ENCODE results near the gene PNPLA5.

The PNPLA5 gene

GRCh38 chr22:43841742-43842141 is 50.1 kb downstream of the PNPLA5 start:
- Histone ChIP-seq H3K9ac (ENCODE audit: low read length) (no peak overlapping the region), H3K27me3 (replicated peaks; ENCODE audit: control insufficient read depth, insufficient read depth, low read length) (peaks cover 36% of the 10 kb centered on the region), H3K36me3 (ENCODE audit: control insufficient read depth, insufficient read depth, low read length, severe bottlenecking) (no peaks in the 10 kb centered on the region), H3K9me3 (ENCODE audit: control insufficient read depth, low read length) (no peaks in the 10 kb centered on the region), H3K4me1 (ENCODE audit: control insufficient read depth, insufficient read depth, low read length) (no peaks in the 10 kb centered on the region), H3K4me3 (ENCODE audit: low read length) (no peak overlapping the region)
- no peak for DNase-seq (ENCODE audit: low read depth)

GRCh38 chr22:43840851-43841250 is 51.0 kb downstream of the PNPLA5 start:
- no peaks in the 10 kb centered on the region for H3K9me3 ChIP-seq (ENCODE audit: control insufficient read depth, low read length)
- no peak overlapping the region for H3K9ac ChIP-seq (ENCODE audit: low read length)
- H3K4me1 ChIP-seq (ENCODE audit: control insufficient read depth, insufficient read depth, low read length): no peaks in the 10 kb centered on the region
- no peak for DNase-seq (ENCODE audit: low read depth)
- no peak overlapping the region for H3K4me3 ChIP-seq (ENCODE audit: low read length)
- H3K36me3 ChIP-seq (ENCODE audit: control insufficient read depth, insufficient read depth, low read length, severe bottlenecking): no peaks in the 10 kb centered on the region
- H3K27me3 ChIP-seq (replicated peaks; ENCODE audit: control insufficient read depth, insufficient read depth, low read length): peaks cover 28% of the 10 kb centered on the region

- H3K36me3 ChIP-seq (ENCODE audit: control insufficient read depth, insufficient read depth, low read length, severe bottlenecking): no peaks in the 10 kb centered on the region
- no peaks in the 10 kb centered on the region for H3K9me3 ChIP-seq (ENCODE audit: control insufficient read depth, low read length)
- H3K27me3 ChIP-seq (replicated peaks; ENCODE audit: control insufficient read depth, insufficient read depth, low read length): peaks cover 24% of the 10 kb centered on the region
- H3K4me3 ChIP-seq (ENCODE audit: low read length): no peak overlapping the region
- no peaks in the 10 kb centered on the region for H3K4me1 ChIP-seq (ENCODE audit: control insufficient read depth, insufficient read depth, low read length)
- H3K9ac ChIP-seq (ENCODE audit: low read length): no peak overlapping the region
- no peak for DNase-seq (ENCODE audit: low read depth)
Measured at GRCh38 chr22:43840431-43840830, 51.4 kb downstream of the PNPLA5 start.

GRCh38 chr22:43839781-43840180 is 52.0 kb downstream of the PNPLA5 start:
- DNase-seq (ENCODE audit: low read depth): no peak
- H3K9ac ChIP-seq (ENCODE audit: low read length): no peak overlapping the region
- no peaks in the 10 kb centered on the region for H3K9me3 ChIP-seq (ENCODE audit: control insufficient read depth, low read length)
- peaks cover 18% of the 10 kb centered on the region for H3K27me3 ChIP-seq (replicated peaks; ENCODE audit: control insufficient read depth, insufficient read depth, low read length)
- H3K4me3 ChIP-seq (ENCODE audit: low read length): no peak overlapping the region
- H3K4me1 ChIP-seq (ENCODE audit: control insufficient read depth, insufficient read depth, low read length): no peaks in the 10 kb centered on the region
- no peaks in the 10 kb centered on the region for H3K36me3 ChIP-seq (ENCODE audit: control insufficient read depth, insufficient read depth, low read length, severe bottlenecking)

GRCh38 chr22:43838571-43839307 is 53.1 kb downstream of the PNPLA5 start:
- no peak for DNase-seq (ENCODE audit: low read depth)
- H3K9me3 ChIP-seq (ENCODE audit: control insufficient read depth, low read length): no peaks in the 10 kb centered on the region
- no peak overlapping the region for H3K9ac ChIP-seq (ENCODE audit: low read length)
- H3K4me1 ChIP-seq (ENCODE audit: control insufficient read depth, insufficient read depth, low read length): no peaks in the 10 kb centered on the region
- H3K4me3 ChIP-seq (ENCODE audit: low read length): no peak overlapping the region
- peaks cover 9% of the 10 kb centered on the region for H3K27me3 ChIP-seq (replicated peaks; ENCODE audit: control insufficient read depth, insufficient read depth, low read length)
- H3K36me3 ChIP-seq (ENCODE audit: control insufficient read depth, insufficient read depth, low read length, severe bottlenecking): no peaks in the 10 kb centered on the region

- H3K4me1 ChIP-seq (ENCODE audit: control insufficient read depth, insufficient read depth, low read length): no peaks in the 10 kb centered on the region
- no peaks in the 10 kb centered on the region for H3K9me3 ChIP-seq (ENCODE audit: control insufficient read depth, low read length)
- H3K4me3 ChIP-seq (ENCODE audit: low read length): no peak overlapping the region
- DNase-seq (ENCODE audit: low read depth): no peak
- peaks cover 4% of the 10 kb centered on the region for H3K27me3 ChIP-seq (replicated peaks; ENCODE audit: control insufficient read depth, insufficient read depth, low read length)
- H3K36me3 ChIP-seq (ENCODE audit: control insufficient read depth, insufficient read depth, low read length, severe bottlenecking): no peaks in the 10 kb centered on the region
- no peak overlapping the region for H3K9ac ChIP-seq (ENCODE audit: low read length)
Measured at GRCh38 chr22:43838161-43838560, 53.7 kb downstream of the PNPLA5 start.

GRCh38 chr22:43837666-43838065 is 54.1 kb downstream of the PNPLA5 start:
- no peak overlapping the region for H3K9ac ChIP-seq (ENCODE audit: low read length)
- H3K27me3 ChIP-seq (replicated peaks; ENCODE audit: control insufficient read depth, insufficient read depth, low read length): peaks cover 4% of the 10 kb centered on the region
- H3K36me3 ChIP-seq (ENCODE audit: control insufficient read depth, insufficient read depth, low read length, severe bottlenecking): no peaks in the 10 kb centered on the region
- DNase-seq (ENCODE audit: low read depth): no peak
- H3K4me3 ChIP-seq (ENCODE audit: low read length): no peak overlapping the region
- H3K9me3 ChIP-seq (ENCODE audit: control insufficient read depth, low read length): no peaks in the 10 kb centered on the region
- H3K4me1 ChIP-seq (ENCODE audit: control insufficient read depth, insufficient read depth, low read length): no peaks in the 10 kb centered on the region

GRCh38 chr22:43835736-43836135 is 56.1 kb downstream of the PNPLA5 start:
- Histone ChIP-seq H3K4me1 (ENCODE audit: control insufficient read depth, insufficient read depth, low read length) (peaks cover under 1% of the 10 kb centered on the region), H3K36me3 (ENCODE audit: control insufficient read depth, insufficient read depth, low read length, severe bottlenecking) (no peaks in the 10 kb centered on the region), H3K4me3 (ENCODE audit: low read length) (no peak overlapping the region), H3K9me3 (ENCODE audit: control insufficient read depth, low read length) (no peaks in the 10 kb centered on the region), H3K9ac (ENCODE audit: low read length) (no peak overlapping the region), H3K27me3 (replicated peaks; ENCODE audit: control insufficient read depth, insufficient read depth, low read length) (peaks cover 2% of the 10 kb centered on the region)
- DNase-seq (ENCODE audit: low read depth): no peak

- no peaks in the 10 kb centered on the region for H3K27me3 ChIP-seq (replicated peaks; ENCODE audit: control insufficient read depth, insufficient read depth, low read length)
- H3K9ac ChIP-seq (ENCODE audit: low read length): no peak overlapping the region
- no peaks in the 10 kb centered on the region for H3K36me3 ChIP-seq (ENCODE audit: control insufficient read depth, insufficient read depth, low read length, severe bottlenecking)
- no peak for DNase-seq (ENCODE audit: low read depth)
- peaks cover 7% of the 10 kb centered on the region for H3K4me1 ChIP-seq (ENCODE audit: control insufficient read depth, insufficient read depth, low read length)
- H3K9me3 ChIP-seq (ENCODE audit: control insufficient read depth, low read length): no peaks in the 10 kb centered on the region
- no peak overlapping the region for H3K4me3 ChIP-seq (ENCODE audit: low read length)
Measured at GRCh38 chr22:43835166-43835565, 56.6 kb downstream of the PNPLA5 start.

- DNase-seq (ENCODE audit: low read depth): no peak
- Histone ChIP-seq H3K4me3 (ENCODE audit: low read length) (no peak overlapping the region), H3K36me3 (ENCODE audit: control insufficient read depth, insufficient read depth, low read length, severe bottlenecking) (no peaks in the 10 kb centered on the region), H3K27me3 (replicated peaks; ENCODE audit: control insufficient read depth, insufficient read depth, low read length) (no peaks in the 10 kb centered on the region), H3K9me3 (ENCODE audit: control insufficient read depth, low read length) (no peaks in the 10 kb centered on the region), H3K4me1 (ENCODE audit: control insufficient read depth, insufficient read depth, low read length) (peaks cover 23% of the 10 kb centered on the region), H3K9ac (ENCODE audit: low read length) (no peak overlapping the region)
Measured at GRCh38 chr22:43833286-43834240, 58.2 kb downstream of the PNPLA5 start.

- H3K9ac ChIP-seq (ENCODE audit: low read length): no peak overlapping the region
- H3K27me3 ChIP-seq (replicated peaks; ENCODE audit: control insufficient read depth, insufficient read depth, low read length): no peaks in the 10 kb centered on the region
- H3K9me3 ChIP-seq (ENCODE audit: control insufficient read depth, low read length): no peaks in the 10 kb centered on the region
- no peak for DNase-seq (ENCODE audit: low read depth)
- H3K4me1 ChIP-seq (ENCODE audit: control insufficient read depth, insufficient read depth, low read length): peaks cover 25% of the 10 kb centered on the region
- H3K36me3 ChIP-seq (ENCODE audit: control insufficient read depth, insufficient read depth, low read length, severe bottlenecking): no peaks in the 10 kb centered on the region
- no peak overlapping the region for H3K4me3 ChIP-seq (ENCODE audit: low read length)
Measured at GRCh38 chr22:43832393-43833265, 59.2 kb downstream of the PNPLA5 start.

Data from adipocyte (in vitro differentiated cells).